ENCODE data around the gene ODF2.

The ODF2 gene

DNA sequence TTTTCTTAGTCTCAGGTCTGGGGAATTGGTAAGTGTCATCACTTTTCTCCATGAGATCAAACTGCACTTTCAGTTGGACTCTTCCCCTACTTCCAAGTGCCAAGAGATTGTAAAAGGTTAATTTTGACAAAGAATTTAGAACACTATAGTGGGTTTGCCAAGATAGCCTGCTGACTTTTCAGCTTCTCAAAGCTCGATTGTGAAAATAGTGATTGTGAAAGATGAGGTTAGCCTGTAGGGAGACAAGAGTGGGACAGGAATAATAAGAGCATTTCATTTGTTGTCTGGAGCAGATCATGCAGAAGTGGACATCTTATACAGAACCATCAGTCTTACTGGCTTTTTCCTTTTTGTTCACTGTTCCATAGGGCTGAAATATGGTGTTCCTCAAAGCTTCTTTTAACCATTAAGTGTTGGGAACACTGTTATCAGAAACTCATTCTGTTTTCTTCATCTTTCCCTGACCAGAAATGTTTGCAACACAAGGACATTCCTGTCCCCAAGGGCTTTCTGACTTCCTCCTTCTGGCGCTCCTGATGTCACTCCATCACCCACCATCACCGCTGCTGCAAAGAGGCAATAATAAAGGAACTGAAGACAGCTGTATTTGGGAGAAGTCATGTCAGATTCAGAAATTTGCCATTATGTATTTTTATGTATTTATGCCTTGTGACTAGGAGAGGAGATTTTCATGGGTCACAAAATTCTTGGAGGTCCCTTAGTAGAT lies 85.0 kb downstream of the ODF2 start:
- DNase-seq, result no peak

DNA sequence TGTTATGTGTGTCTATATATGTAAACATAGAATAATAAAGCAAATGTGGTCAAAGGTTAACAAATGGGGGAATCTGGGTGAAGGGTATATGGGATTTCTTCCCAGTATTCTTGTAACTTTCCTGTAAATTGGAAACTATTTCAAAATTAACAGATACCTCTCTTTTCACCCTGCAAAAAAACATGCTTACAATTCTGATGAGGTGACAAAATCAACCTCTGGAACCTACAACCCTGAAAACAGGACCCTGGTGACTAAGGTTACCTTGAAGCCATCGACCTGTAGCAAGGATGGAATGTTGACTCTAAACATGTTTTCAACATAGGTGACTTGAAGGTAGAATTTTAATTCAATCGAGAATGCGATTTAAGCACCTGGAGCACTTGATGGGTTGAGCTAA lies 90.7 kb downstream of the ODF2 start:
- no peak for DNase-seq

DNA sequence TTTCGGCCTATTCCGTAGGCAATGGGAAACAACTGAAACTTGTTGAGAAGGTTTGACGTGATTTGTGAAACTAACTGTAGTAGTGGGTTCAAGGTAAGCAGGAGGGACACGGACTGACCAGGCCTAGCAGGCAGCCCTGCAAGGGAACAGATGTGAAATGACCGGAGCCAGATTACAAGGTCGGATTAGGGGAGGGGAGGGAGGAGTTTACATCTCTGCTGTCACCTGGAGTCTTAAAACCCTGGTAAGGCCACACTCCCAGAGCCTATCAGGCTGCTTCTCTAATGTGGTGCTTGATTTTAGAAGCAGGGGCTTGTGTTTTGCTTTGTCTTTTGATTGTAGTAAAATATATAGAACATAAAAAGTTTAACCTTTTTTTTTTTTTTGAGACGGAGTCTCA lies 93.1 kb downstream of the ODF2 start:
- no peak for DNase-seq

DNA sequence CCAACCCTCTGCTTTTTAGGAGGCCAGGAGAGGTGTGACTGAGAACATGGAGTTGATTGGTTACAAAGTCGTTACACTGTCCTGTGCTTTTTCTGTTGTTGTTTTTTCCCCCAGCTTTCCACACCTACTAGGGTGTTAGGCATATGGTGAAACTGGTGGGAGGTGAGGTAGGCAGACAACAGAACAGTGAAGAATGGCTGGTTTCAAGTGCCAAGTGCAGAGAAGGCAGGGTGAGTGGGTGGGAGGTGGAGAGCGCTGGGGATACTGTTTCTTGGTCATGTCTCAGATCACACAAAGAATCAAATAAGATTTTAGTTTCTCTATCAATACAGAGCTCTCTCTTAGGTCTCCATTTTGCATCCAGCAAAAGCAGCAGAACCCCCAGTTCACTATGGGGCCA lies 94.4 kb downstream of the ODF2 start:
- DNase-seq, result no peak

Data from fibroblast of upper back skin (primary cell).